K562 (cell line): Measurements from ENCODE around the gene LGALS12. TPM values are rescaled to one million over a fixed set of nuclear protein-coding genes. Genes with fewer than 3 reads are reported as not detected.
A peak's percentile ranks its signal among the peaks of the same experiment; 100 is the strongest.

Experiments used
- BCOR ChIP-seq: fragments of 450-650 bp; IDR thresholded peaks from 2 replicates; pipeline ENCODE4 v1.6.1; 2016
- CHAMP1 ChIP-seq: fragments of 450-650 bp; IDR thresholded peaks from 2 replicates; pipeline ENCODE4 v1.6.1; 2016; ENCODE audit warnings: mild to moderate bottlenecking
- CREB1 ChIP-seq, 2 experiments: sonication (generic) in 1 of 2; formaldehyde crosslinking in 1 of 2; IDR thresholded peaks; 2 replicates each; pipeline versions ENCODE4 v1.6.1 to v1.8.0; 2012 to 2022; ENCODE audit warnings: inconsistent platforms in 1 of 2, mild to moderate bottlenecking in 1 of 2, missing genetic modification reagents in 1 of 2, moderate library complexity in 1 of 2
- HIVEP1 ChIP-seq: fragments of 250-450 bp; sonication (Bioruptor Pico); IDR thresholded peaks from 2 replicates; pipeline ENCODE4 v1.4.0; 2020; ENCODE audit warnings: mild to moderate bottlenecking
- MEIS2 ChIP-seq: fragments of 450-650 bp; IDR thresholded peaks from 2 replicates; pipeline ENCODE4 v1.6.1; 2014; ENCODE audit warnings: mild to moderate bottlenecking; ENCODE audit not compliant: partially characterized antibody
- NKRF ChIP-seq: fragments of 450-650 bp; IDR thresholded peaks from 2 replicates; pipeline ENCODE4 v1.6.1; 2016; ENCODE audit warnings: borderline replicate concordance
- PRMT5 ChIP-seq: sonication (generic); formaldehyde crosslinking; IDR thresholded peaks from 2 replicates; pipeline ENCODE4 v1.5.0; 2020; ENCODE audit warnings: missing genetic modification reagents
- SAFB2 ChIP-seq: fragments of 200-400 bp; formaldehyde crosslinking; IDR thresholded peaks from 2 replicates; pipeline ENCODE4 v1.6.1; 2018; ENCODE audit warnings: borderline replicate concordance, low read length, low read depth, moderate library complexity; ENCODE audit not compliant: severe bottlenecking
- SMARCA5 ChIP-seq: fragments of 450-650 bp; IDR thresholded peaks from 2 replicates; pipeline ENCODE4 v1.6.1; 2016
- STAT5B ChIP-seq: fragments of 250-450 bp; sonication (Bioruptor Pico); IDR thresholded peaks from 2 replicates; pipeline ENCODE4 v1.8.0; 2021; ENCODE audit warnings: mild to moderate bottlenecking, inconsistent platforms
- TOE1 ChIP-seq, 2 experiments: fragments of 450-650 bp in 1 of 2; sonication (generic) in 1 of 2; formaldehyde crosslinking in 1 of 2; IDR thresholded peaks; 2 replicates each; pipeline versions ENCODE4 v1.7.1 to v1.8.0; 2016 to 2022; ENCODE audit warnings: borderline replicate concordance in 2 of 2, mild to moderate bottlenecking in 2 of 2, antibody characterized with exemption in 1 of 2, inconsistent platforms in 1 of 2, low read depth in 1 of 2, missing genetic modification reagents in 1 of 2, moderate library complexity in 1 of 2
- TRIM24 ChIP-seq, 2 experiments: fragments of 450-650 bp; IDR thresholded peaks; 2 replicates each; pipeline ENCODE4 v1.6.1; 2016
- U2AF1 ChIP-seq: fragments of 200-400 bp; formaldehyde crosslinking; optimal IDR thresholded peaks from 2 replicates; pipeline ENCODE3; 2017; ENCODE audit warnings: mild to moderate bottlenecking, low read depth, low read length, moderate library complexity
- YBX1 ChIP-seq: fragments of 450-650 bp; IDR thresholded peaks from 2 replicates; pipeline ENCODE4 v1.7.1; 2016; ENCODE audit warnings: mild to moderate bottlenecking
- ZFP30 ChIP-seq: fragments of 250-450 bp; sonication (Bioruptor Pico); IDR thresholded peaks from 2 replicates; pipeline ENCODE4 v1.8.0; 2022; ENCODE audit warnings: moderate library complexity, mild to moderate bottlenecking, inconsistent platforms, borderline replicate concordance
- ZNF232 ChIP-seq: sonication (generic); formaldehyde crosslinking; IDR thresholded peaks from 2 replicates; pipeline ENCODE4 v1.8.0; 2022; ENCODE audit warnings: mild to moderate bottlenecking, missing genetic modification reagents
- ZNF3 ChIP-seq: fragments of 250-450 bp; sonication (Bioruptor Pico); IDR thresholded peaks from 2 replicates; pipeline ENCODE4 v1.5.0; 2021; ENCODE audit warnings: mild to moderate bottlenecking, moderate library complexity
- ZNF311 ChIP-seq: fragments of 250-450 bp; sonication (Bioruptor Pico); IDR thresholded peaks from 2 replicates; pipeline ENCODE4 v1.4.0; 2020; ENCODE audit warnings: mild to moderate bottlenecking, moderate library complexity
- ZNF347 ChIP-seq: fragments of 450-650 bp; formaldehyde crosslinking; IDR thresholded peaks from 2 replicates; pipeline ENCODE4 v1.4.0; 2020; ENCODE audit warnings: low read depth, mild to moderate bottlenecking, moderate library complexity
- ZNF740 ChIP-seq, 3 experiments: fragments of 200-800 bp in 1 of 3; sonication (Bioruptor generic) in 1 of 3; sonication (generic) in 1 of 3; formaldehyde crosslinking in 1 of 3; IDR thresholded peaks; 2 replicates each; pipeline versions ENCODE4 v1.6.1 to v1.8.0; 2016 to 2022; ENCODE audit warnings: mild to moderate bottlenecking in 2 of 3, missing compliant biosample characterization in 2 of 3, missing genetic modification characterization in 2 of 3, missing genetic modification reagents in 1 of 3
- ZNF778 ChIP-seq: fragments of 450-650 bp; formaldehyde crosslinking; IDR thresholded peaks from 2 replicates; pipeline ENCODE4 v1.4.0; 2020; ENCODE audit warnings: mild to moderate bottlenecking, moderate library complexity
- polyA plus RNA-seq, 8 experiments: library from polyadenylated mRNA; depleted of rRNA in 4 of 8; stranded (reverse) in 5 of 8; unstranded in 3 of 8; fragments of >200 nt; fragmentation: Nextera tagmentation in 2 of 8; fragmentation: Illumina TruSeq in 1 of 8; extraction: Ambion mirVana in 2 of 8; extraction: Trizol in 1 of 8; gene quantifications; 2 replicates each; pipeline versions ENCODE4 v1.2.1 to v1.2.3, GENCODE V29; 2011 to 2014; ENCODE audit warnings: inconsistent platforms in 1 of 8, missing spikeins in 1 of 8
- total RNA-seq, 7 experiments: library from RNA; depleted of rRNA in 6 of 7; stranded (reverse); fragments of >200 nt in 6 of 7; fragmentation: Illumina TruSeq in 2 of 7; extraction: Trizol in 2 of 7; gene quantifications; 2 replicates each; pipeline versions ENCODE4 v1.2.1 to v1.2.3, GENCODE V29; 2011 to 2021; ENCODE audit warnings: low replicate concordance in 1 of 7
- TF ChIP-seq, protein P1 (sequence below): fragments of 450-650 bp; formaldehyde crosslinking; IDR thresholded peaks from 2 replicates; pipeline ENCODE4 v1.4.0; 2020; ENCODE audit warnings: mild to moderate bottlenecking, moderate library complexity

LGALS12 gene
- total and polyA plus RNA-seq, 9 of the 15 experiments (the other 6 are each of a cell fraction or from before 2014, with no cell fraction given): 0.66 to 8.0 (median 5.0) TPM

DNA sequence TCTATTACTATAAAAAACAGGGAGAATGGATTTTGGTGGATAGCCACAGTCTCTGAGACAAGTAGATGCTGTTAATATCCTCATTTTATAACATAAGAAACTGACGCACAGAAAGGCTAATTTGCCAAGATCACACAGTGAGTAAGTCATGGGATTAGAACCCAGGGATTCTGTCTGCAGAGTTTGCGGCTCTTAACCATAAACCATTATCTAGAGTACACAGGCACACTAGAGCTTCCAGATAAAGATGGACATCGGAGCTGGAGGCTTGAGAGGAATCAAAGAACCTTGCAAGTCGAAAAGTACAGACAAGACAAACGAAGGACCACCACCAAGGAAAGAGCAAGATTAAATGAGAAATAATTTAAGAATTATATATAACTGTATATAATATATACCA is 11.3 kb downstream of the LGALS12 start (continued):
- TF ChIP-seq ZNF347 (CRISPR knock-in tag) (no peak), SMARCA5 (0 out of 2 replicates have a peak, but pooled peaks have one; percentile 3), NKRF (no peak), TOE1 (IDR thresholded peaks at IDR 0.05; ENCODE audit: borderline replicate concordance) (peak; percentile 58; the same call in 1 of the 2 replicates), TOE1 (CRISPR knock-in tag; IDR thresholded peaks at IDR 0.05; ENCODE audit: borderline replicate concordance, low read depth) (no peak), ZNF3 (no peak), HIVEP1 (CRISPR knock-in tag) (no peak), ZNF778 (CRISPR knock-in tag) (no peak), CHAMP1 (no peak), YBX1 (no peak), PRMT5 (CRISPR knock-in tag) (no peak), U2AF1 (no peak), ZNF311 (CRISPR knock-in tag) (no peak), BCOR (peak; percentile 66), STAT5B (no peak), TRIM24 (IDR thresholded peaks at IDR 0.05) (peak in 1 of 2 experiments; percentile 62; a peak in 2 of 4 replicates), ZNF232 (no peak), ZNF740 (CRISPR knock-in tag; IDR thresholded peaks at IDR 0.05) (no peak), ZNF740 (tag; IDR thresholded peaks at IDR 0.05) (no peak), ZFP30 (CRISPR knock-in tag) (no peak), MEIS2 (peak; percentile 35), SAFB2 (no peak), CREB1 (IDR thresholded peaks at IDR 0.05) (0 out of 2 replicates have a peak, but pooled peaks have one; percentile 28), CREB1 (CRISPR knock-in tag; IDR thresholded peaks at IDR 0.05) (no peak)
- TF ChIP-seq, protein P1, sequence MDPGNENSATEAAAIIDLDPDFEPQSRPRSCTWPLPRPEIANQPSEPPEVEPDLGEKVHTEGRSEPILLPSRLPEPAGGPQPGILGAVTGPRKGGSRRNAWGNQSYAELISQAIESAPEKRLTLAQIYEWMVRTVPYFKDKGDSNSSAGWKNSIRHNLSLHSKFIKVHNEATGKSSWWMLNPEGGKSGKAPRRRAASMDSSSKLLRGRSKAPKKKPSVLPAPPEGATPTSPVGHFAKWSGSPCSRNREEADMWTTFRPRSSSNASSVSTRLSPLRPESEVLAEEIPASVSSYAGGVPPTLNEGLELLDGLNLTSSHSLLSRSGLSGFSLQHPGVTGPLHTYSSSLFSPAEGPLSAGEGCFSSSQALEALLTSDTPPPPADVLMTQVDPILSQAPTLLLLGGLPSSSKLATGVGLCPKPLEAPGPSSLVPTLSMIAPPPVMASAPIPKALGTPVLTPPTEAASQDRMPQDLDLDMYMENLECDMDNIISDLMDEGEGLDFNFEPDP (CRISPR knock-in tag): no peak
